HepG2 (cell line): ENCODE results near the gene NOC2L. TPM values are rescaled to one million over a fixed set of nuclear protein-coding genes. Genes with fewer than 3 reads are reported as not detected.

Experiments used
- DNMT1 ChIP-seq: sonication (generic); formaldehyde crosslinking; IDR thresholded peaks from 2 replicates; pipeline ENCODE4 v1.5.1; 2020; ENCODE audit warnings: mild to moderate bottlenecking, missing genetic modification reagents
- EED ChIP-seq: sonication (generic); formaldehyde crosslinking; IDR thresholded peaks from 2 replicates; pipeline ENCODE4 v1.5.0; 2020; ENCODE audit warnings: mild to moderate bottlenecking, missing genetic modification reagents
- ETV6 ChIP-seq: sonication (generic); formaldehyde crosslinking; conservative IDR thresholded peaks from 2 replicates; pipeline ENCODE4 v1.4.0; 2020; ENCODE audit warnings: missing genetic modification reagents
- FOSL2 ChIP-seq: sonication (generic); formaldehyde crosslinking; IDR thresholded peaks from 2 replicates; pipeline ENCODE4 v1.4.0; 2020; ENCODE audit warnings: missing genetic modification reagents
- JUN ChIP-seq: sonication (generic); formaldehyde crosslinking; IDR thresholded peaks from 2 replicates; pipeline ENCODE4 v1.4.0; 2020; ENCODE audit warnings: mild to moderate bottlenecking, missing genetic modification reagents
- POLR2A ChIP-seq, 2 experiments: IDR thresholded peaks; 2 replicates each; pipeline ENCODE4 v1.6.1; 2011; ENCODE audit warnings: low read depth in 2 of 2, low read length in 2 of 2, mild to moderate bottlenecking in 1 of 2, moderate library complexity in 1 of 2; ENCODE audit not compliant: insufficient read depth in 1 of 2
- RXRA ChIP-seq: sonication (generic); formaldehyde crosslinking; IDR thresholded peaks from 2 replicates; pipeline ENCODE4 v1.5.1; 2020; ENCODE audit warnings: missing genetic modification reagents
- SALL2 ChIP-seq: sonication (generic); formaldehyde crosslinking; IDR thresholded peaks from 2 replicates; pipeline ENCODE4 v1.8.1; 2023; ENCODE audit warnings: mild to moderate bottlenecking, missing genetic modification reagents, inconsistent platforms
- SRSF1 ChIP-seq: fragments of 200-400 bp; formaldehyde crosslinking; optimal IDR thresholded peaks from 2 replicates; pipeline ENCODE3; 2017; ENCODE audit warnings: mild to moderate bottlenecking, low read depth, low read length, moderate library complexity
- SSRP1 ChIP-seq: IDR thresholded peaks from 2 replicates; pipeline ENCODE4 v1.6.1; 2016; ENCODE audit warnings: control low read depth
- ZKSCAN1 ChIP-seq: fragments of 150-350 bp; IDR thresholded peaks from 2 replicates; pipeline ENCODE4 v1.6.1; 2014; ENCODE audit warnings: low read length
- ZNF570 ChIP-seq: sonication (generic); formaldehyde crosslinking; IDR thresholded peaks from 2 replicates; pipeline ENCODE4 v1.4.0; 2020; ENCODE audit warnings: mild to moderate bottlenecking, missing genetic modification reagents, borderline replicate concordance
- ZNF629 ChIP-seq: sonication (generic); formaldehyde crosslinking; conservative IDR thresholded peaks from 2 replicates; pipeline ENCODE4 v1.5.0; 2020; ENCODE audit warnings: missing genetic modification reagents
- ZNF703 ChIP-seq: sonication (generic); formaldehyde crosslinking; IDR thresholded peaks from 2 replicates; pipeline ENCODE4 v1.5.1; 2020; ENCODE audit warnings: missing genetic modification reagents, mild to moderate bottlenecking, moderate library complexity, borderline replicate concordance
- ZNF709 ChIP-seq: sonication (generic); formaldehyde crosslinking; IDR thresholded peaks from 2 replicates; pipeline ENCODE4 v1.5.0; 2020; ENCODE audit warnings: mild to moderate bottlenecking, missing genetic modification reagents
- ZNF724P ChIP-seq: sonication (generic); formaldehyde crosslinking; IDR thresholded peaks from 2 replicates; pipeline ENCODE4 v1.8.0; 2022; ENCODE audit warnings: missing genetic modification reagents, borderline replicate concordance
- ZSCAN21 ChIP-seq: sonication (generic); formaldehyde crosslinking; IDR thresholded peaks from 2 replicates; pipeline ENCODE4 v1.8.0; 2022; ENCODE audit warnings: mild to moderate bottlenecking, missing genetic modification reagents, moderate library complexity, borderline replicate concordance
- polyA plus RNA-seq, 8 experiments: library from polyadenylated mRNA; depleted of rRNA in 3 of 8; stranded (reverse) in 7 of 8; unstranded in 1 of 8; fragments of >200 nt; fragmentation: Illumina TruSeq in 4 of 8; extraction: Trizol in 4 of 8; gene quantifications; 2 replicates each; pipeline versions ENCODE4 v1.2.1 to v1.2.3, GENCODE V29; 2011 to 2016; ENCODE audit warnings: low read depth in 4 of 8, missing spikeins in 1 of 8, mixed read lengths in 1 of 8; ENCODE audit not compliant: insufficient read depth in 1 of 8
- total RNA-seq, 5 experiments: library from RNA; depleted of rRNA; stranded (reverse); fragments of >200 nt; fragmentation: Illumina TruSeq; extraction: Trizol; gene quantifications; 2 replicates each; pipeline ENCODE4 v1.2.3, GENCODE V29; 2016; ENCODE audit warnings: low read depth in 1 of 5
- TF ChIP-seq, protein P1 (sequence below): sonication (generic); formaldehyde crosslinking; IDR thresholded peaks from 2 replicates; pipeline ENCODE4 v1.9.0; 2022; ENCODE audit warnings: missing genetic modification reagents, mild to moderate bottlenecking, borderline replicate concordance
- TF ChIP-seq, protein P2 (sequence below): sonication (generic); formaldehyde crosslinking; IDR thresholded peaks from 2 replicates; pipeline ENCODE4 v1.4.0; 2020; ENCODE audit warnings: missing genetic modification reagents
- TF ChIP-seq, protein P3 (sequence below): sonication (generic); formaldehyde crosslinking; IDR thresholded peaks from 2 replicates; pipeline ENCODE4; 2020; ENCODE audit warnings: missing genetic modification reagents, mild to moderate bottlenecking, borderline replicate concordance
- TF ChIP-seq, protein P4 (sequence below): sonication (generic); formaldehyde crosslinking; IDR thresholded peaks from 2 replicates; pipeline ENCODE4 v1.8.0; 2022; ENCODE audit warnings: mild to moderate bottlenecking, missing genetic modification reagents, moderate library complexity
- TF ChIP-seq, protein P5 (sequence below): IDR thresholded peaks from 2 replicates; pipeline ENCODE4 v1.6.1; 2018; ENCODE audit warnings: missing genetic modification reagents

The NOC2L gene
- total and polyA plus RNA-seq, 2 of the 13 experiments (the other 11 are each of a cell fraction or from before 2014, with no cell fraction given) = 32.0 to 103 TPM

DNA sequence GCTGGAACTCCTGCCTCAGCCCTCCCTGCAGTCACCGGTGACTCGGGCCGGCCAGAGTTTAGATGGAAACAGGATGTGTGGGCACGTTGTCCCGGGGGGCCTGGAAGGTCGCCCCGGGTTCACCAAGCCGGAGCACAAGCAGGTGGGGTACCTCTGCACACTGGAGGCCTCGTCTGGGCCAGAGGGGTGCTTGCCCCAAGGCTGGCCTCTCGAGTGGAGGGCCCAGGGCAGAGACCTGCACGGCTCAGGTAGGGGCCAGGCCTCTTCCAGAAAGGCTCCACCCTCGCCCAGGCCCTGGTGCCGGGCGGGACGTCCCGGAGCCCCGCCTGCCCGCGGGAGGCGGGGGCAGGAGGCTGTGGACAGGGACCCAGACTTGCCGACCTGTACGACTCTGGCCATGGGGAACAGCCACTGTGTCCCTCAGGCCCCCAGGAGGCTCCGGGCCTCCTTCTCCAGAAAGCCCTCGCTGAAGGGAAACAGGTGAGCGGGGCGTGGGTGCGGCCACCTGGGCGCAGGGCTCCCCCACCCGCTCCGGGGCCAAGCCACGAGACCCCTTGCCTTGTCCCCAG is 7.2 kb upstream of the NOC2L start, which contains the start of gene PLEKHN1 (continued):
- TF ChIP-seq ZNF703 (no peak; the same call in 1 of the 2 replicates), EED (CRISPR knock-in tag) (no peak), SRSF1 (peak; percentile 28), SSRP1 (CRISPR knock-in tag) (no peak), ZNF724P (CRISPR knock-in tag) (0 out of 2 replicates have a peak, but pooled peaks have one; percentile 21), RXRA (CRISPR knock-in tag) (peak; percentile 42; the same call in 1 of the 2 replicates), ZKSCAN1 (no peak), ZNF570 (CRISPR knock-in tag) (no peak), ZNF709 (no peak), ETV6 (no peak), POLR2A (IDR thresholded peaks at IDR 0.05; ENCODE audit: insufficient read depth in 1 of 2, low read depth in 2 of 2, low read length in 2 of 2) (no peak), DNMT1 (CRISPR knock-in tag) (no peak; the same call in 1 of the 2 replicates), ZSCAN21 (CRISPR knock-in tag) (peak; percentile 36; the same call in 1 of the 2 replicates), ZNF629 (CRISPR knock-in tag) (no peak), FOSL2 (CRISPR knock-in tag) (peak; percentile 63; the same call in 1 of the 2 replicates), SALL2 (CRISPR knock-in tag) (no peak), JUN (CRISPR knock-in tag) (no peak)
- TF ChIP-seq, protein P1, sequence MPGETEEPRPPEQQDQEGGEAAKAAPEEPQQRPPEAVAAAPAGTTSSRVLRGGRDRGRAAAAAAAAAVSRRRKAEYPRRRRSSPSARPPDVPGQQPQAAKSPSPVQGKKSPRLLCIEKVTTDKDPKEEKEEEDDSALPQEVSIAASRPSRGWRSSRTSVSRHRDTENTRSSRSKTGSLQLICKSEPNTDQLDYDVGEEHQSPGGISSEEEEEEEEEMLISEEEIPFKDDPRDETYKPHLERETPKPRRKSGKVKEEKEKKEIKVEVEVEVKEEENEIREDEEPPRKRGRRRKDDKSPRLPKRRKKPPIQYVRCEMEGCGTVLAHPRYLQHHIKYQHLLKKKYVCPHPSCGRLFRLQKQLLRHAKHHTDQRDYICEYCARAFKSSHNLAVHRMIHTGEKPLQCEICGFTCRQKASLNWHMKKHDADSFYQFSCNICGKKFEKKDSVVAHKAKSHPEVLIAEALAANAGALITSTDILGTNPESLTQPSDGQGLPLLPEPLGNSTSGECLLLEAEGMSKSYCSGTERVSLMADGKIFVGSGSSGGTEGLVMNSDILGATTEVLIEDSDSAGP (CRISPR knock-in tag) = peak; percentile 52; the same call in 1 of the 2 replicates
- TF ChIP-seq, protein P2, sequence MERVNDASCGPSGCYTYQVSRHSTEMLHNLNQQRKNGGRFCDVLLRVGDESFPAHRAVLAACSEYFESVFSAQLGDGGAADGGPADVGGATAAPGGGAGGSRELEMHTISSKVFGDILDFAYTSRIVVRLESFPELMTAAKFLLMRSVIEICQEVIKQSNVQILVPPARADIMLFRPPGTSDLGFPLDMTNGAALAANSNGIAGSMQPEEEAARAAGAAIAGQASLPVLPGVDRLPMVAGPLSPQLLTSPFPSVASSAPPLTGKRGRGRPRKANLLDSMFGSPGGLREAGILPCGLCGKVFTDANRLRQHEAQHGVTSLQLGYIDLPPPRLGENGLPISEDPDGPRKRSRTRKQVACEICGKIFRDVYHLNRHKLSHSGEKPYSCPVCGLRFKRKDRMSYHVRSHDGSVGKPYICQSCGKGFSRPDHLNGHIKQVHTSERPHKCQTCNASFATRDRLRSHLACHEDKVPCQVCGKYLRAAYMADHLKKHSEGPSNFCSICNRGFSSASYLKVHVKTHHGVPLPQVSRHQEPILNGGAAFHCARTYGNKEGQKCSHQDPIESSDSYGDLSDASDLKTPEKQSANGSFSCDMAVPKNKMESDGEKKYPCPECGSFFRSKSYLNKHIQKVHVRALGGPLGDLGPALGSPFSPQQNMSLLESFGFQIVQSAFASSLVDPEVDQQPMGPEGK (CRISPR knock-in tag) = peak; percentile 83
- TF ChIP-seq, protein P3, sequence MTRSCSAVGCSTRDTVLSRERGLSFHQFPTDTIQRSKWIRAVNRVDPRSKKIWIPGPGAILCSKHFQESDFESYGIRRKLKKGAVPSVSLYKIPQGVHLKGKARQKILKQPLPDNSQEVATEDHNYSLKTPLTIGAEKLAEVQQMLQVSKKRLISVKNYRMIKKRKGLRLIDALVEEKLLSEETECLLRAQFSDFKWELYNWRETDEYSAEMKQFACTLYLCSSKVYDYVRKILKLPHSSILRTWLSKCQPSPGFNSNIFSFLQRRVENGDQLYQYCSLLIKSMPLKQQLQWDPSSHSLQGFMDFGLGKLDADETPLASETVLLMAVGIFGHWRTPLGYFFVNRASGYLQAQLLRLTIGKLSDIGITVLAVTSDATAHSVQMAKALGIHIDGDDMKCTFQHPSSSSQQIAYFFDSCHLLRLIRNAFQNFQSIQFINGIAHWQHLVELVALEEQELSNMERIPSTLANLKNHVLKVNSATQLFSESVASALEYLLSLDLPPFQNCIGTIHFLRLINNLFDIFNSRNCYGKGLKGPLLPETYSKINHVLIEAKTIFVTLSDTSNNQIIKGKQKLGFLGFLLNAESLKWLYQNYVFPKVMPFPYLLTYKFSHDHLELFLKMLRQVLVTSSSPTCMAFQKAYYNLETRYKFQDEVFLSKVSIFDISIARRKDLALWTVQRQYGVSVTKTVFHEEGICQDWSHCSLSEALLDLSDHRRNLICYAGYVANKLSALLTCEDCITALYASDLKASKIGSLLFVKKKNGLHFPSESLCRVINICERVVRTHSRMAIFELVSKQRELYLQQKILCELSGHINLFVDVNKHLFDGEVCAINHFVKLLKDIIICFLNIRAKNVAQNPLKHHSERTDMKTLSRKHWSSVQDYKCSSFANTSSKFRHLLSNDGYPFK (CRISPR knock-in tag) = peak; percentile 63; the same call in 1 of the 2 replicates
- TF ChIP-seq, protein P4, sequence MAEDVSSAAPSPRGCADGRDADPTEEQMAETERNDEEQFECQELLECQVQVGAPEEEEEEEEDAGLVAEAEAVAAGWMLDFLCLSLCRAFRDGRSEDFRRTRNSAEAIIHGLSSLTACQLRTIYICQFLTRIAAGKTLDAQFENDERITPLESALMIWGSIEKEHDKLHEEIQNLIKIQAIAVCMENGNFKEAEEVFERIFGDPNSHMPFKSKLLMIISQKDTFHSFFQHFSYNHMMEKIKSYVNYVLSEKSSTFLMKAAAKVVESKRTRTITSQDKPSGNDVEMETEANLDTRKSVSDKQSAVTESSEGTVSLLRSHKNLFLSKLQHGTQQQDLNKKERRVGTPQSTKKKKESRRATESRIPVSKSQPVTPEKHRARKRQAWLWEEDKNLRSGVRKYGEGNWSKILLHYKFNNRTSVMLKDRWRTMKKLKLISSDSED (CRISPR knock-in tag) = no peak
- TF ChIP-seq, protein P5, sequence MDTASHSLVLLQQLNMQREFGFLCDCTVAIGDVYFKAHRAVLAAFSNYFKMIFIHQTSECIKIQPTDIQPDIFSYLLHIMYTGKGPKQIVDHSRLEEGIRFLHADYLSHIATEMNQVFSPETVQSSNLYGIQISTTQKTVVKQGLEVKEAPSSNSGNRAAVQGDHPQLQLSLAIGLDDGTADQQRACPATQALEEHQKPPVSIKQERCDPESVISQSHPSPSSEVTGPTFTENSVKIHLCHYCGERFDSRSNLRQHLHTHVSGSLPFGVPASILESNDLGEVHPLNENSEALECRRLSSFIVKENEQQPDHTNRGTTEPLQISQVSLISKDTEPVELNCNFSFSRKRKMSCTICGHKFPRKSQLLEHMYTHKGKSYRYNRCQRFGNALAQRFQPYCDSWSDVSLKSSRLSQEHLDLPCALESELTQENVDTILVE = no peak
